SKM-1 treated with dmso at 0.1 percent for 144 hours (cell line): Measurements from ENCODE around the gene TMEM259.

Experiments used
- DNase-seq: peaks from one replicate; lab custom pipeline; 2025; ENCODE audit not compliant: unreplicated experiment; lab: John Stamatoyannopoulos, UW

Gene TMEM259

GRCh38 chr19:1017906-1018305 lies 3.0 kb downstream of the TMEM259 start:
- DNase-seq: no peak

GRCh38 chr19:1017115-1017905 lies 3.6 kb downstream of the TMEM259 start:
- DNase-seq: no peak

- DNase-seq: no peak
These were observed 4.2 kb downstream of the TMEM259 start for GRCh38 chr19:1016647-1017114.

DNA sequence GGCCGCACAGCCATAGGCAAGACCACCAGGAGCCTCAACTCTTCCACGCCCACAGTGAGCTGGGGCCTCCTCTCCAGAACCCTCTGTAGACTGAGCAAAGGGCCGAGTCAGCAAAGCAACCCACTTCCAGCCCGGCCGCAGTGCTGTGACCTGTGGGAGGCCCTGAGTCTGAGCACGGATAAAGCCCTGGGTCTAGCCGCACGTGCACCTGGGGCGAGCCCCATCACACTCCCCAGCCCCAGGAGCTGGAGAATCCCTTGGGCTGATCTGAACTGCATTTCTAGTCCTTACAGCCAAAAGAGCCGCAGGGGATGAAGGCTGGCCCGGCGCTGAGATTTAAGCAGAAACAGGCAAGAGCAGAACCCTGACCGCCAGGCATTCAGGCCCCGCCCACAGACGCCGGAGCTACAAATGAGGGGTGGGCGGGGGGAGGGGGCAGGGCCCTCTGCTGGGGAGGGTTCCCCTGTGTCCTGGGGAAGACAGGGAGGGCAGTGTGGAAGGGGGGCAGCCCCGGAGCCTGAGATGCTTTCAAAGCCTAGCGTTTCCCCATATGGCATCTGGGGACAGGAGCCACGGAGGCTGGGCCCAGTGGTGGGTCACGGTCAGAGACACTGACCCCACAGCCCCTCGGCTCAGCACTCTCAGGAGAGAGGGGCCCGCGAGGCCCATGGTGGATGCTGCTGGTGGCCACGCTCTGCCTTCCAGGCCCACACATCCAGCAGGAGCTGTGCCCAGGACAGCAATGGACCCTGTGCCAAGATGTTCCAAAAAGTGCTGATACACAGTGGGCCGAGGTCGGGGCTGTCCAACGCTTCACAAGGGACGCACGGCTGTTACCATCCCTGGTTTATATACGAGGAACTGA lies 4.9 kb downstream of the TMEM259 start:
- no peak for DNase-seq

GRCh38 chr19:1015061-1015781 lies 5.7 kb downstream of the TMEM259 start:
- no peak for DNase-seq

- DNase-seq: no peak
These were observed 6.5 kb downstream of the TMEM259 start for GRCh38 chr19:1014161-1015060.

- no peak for DNase-seq
These were observed 7.7 kb downstream of the TMEM259 start for GRCh38 chr19:1013218-1013617.

- no peak for DNase-seq
These were observed 8.6 kb downstream of the TMEM259 start for GRCh38 chr19:1012334-1012733.

DNA sequence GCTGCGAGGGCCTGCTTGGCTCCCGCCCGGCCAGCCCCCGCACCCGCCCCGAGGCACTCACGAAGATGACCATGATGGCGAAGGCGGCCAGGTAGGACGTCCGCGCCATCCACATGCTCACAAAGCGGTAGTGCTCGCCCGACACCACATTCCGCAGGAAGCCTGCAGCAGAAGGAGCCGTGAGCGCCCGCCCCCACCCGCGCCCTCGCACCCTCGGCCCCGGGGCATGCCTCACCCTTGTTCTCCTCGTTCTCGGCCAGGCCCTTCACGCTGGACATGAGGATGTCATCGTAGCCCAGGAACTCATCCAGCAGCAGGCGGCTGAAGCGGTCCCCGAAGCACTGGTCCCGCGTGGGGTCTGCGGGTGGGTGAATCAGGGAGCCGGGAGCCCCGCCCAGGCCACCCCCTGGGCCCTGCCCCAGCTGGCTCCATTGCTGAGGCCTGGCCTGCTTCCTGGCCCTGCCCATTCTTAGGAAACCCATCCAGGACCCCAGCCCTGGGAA lies 9.0 kb downstream of the TMEM259 start:
- DNase-seq: no peak

- no peak for DNase-seq
These were observed 10.1 kb downstream of the TMEM259 start for GRCh38 chr19:1010586-1011510.

DNA sequence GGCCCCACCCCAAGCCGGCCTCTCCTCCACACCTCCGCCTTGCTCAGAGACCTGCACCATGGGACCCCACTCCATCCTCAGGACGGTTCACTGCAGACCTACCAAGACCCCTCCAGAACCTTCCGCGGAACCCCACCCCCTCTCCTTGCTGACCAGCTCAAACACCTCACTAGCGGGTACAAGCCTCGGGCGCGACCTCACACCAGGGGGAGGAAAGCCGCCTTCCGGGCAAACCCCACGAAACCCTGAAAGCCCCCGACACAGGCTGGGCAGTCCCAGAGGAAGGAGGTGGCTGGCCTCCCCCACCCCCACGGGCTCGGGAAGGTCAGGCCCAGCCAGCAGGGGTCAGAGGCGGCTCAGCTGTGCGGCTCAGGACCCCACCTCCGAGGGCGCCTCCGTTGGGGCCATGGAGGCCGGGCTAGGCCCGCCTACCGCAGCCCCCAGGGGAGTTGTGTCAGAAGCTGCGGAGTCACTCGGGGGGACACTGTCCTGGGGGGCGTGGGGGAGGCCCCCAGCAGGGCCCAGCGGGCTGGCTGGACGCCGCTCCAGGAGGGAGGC lies 10.9 kb downstream of the TMEM259 start:
- no peak for DNase-seq

GRCh38 chr19:1009041-1009980 lies 11.6 kb downstream of the TMEM259 start:
- DNase-seq: no peak

- no peak for DNase-seq
These were observed 12.5 kb downstream of the TMEM259 start for GRCh38 chr19:1008268-1009040.

DNA sequence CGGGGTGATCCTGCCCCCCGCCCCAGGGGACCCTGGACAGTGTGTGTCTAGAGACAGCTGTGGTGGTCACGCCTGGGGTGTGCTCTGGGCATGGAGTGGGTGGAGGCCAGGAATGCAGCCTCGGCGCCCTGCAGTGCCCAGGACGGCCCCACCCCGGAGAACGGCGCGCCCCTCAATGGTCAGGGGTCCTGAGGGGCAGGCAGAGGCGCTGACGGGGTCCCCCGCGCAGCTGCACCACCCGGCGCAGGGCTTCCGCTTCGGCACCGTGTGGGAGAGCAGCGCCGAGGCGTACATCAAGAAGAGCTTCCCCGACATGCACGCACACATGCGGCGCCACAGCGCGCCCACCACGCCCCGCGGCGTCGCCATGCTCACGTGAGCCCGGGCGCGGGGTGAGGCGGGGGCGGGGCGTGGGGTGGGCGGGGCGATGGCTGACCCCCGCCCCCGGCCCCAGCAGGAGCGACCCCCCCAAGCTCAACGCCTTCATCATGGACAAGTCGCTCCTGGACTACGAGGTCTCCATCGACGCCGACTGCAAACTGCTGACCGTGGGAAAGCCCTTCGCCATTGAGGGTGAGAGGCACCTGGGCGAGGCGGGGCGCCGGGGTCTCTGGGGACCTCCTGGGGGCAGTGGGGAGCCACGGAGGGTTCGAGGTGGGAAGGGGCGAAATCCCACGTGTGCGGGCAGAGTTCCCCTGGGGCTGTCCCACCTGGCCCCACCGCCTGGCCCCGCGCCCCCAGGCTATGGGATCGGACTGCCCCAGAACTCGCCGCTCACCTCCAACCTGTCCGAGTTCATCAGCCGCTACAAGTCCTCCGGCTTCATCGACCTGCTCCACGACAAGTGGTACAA lies 13.3 kb downstream of the TMEM259 start:
- DNase-seq: no peak

GRCh38 chr19:1006711-1007398 lies 14.1 kb downstream of the TMEM259 start:
- no peak for DNase-seq
